Measurements from ENCODE around the gene MYBPC1.

- TF ChIP-seq PHF20 (CRISPR knock-in tag; IDR thresholded peaks at IDR 0.05): no peak
- TF ChIP-seq ZBTB33 (CRISPR knock-in tag; IDR thresholded peaks at IDR 0.05): no peak
- TF ChIP-seq POLR2AphosphoS5 (IDR thresholded peaks at IDR 0.05; ENCODE audit: low read depth, low read length): no peak
- no peak for TF ChIP-seq CTCF (CRISPR knock-in tag; IDR thresholded peaks at IDR 0.05)
- TF ChIP-seq SP5 (CRISPR knock-in tag; IDR thresholded peaks at IDR 0.05; ENCODE audit: borderline replicate concordance, low read depth): no peak
- TF ChIP-seq ETV6 (CRISPR knock-in tag; conservative IDR thresholded peaks at IDR 0.05): no peak
- TF ChIP-seq NFE2L1 (CRISPR knock-in tag; IDR thresholded peaks at IDR 0.05; ENCODE audit: borderline replicate concordance): no peak
- TF ChIP-seq ZNF263 (CRISPR knock-in tag; IDR thresholded peaks at IDR 0.05): no peak
- no peak for TF ChIP-seq EZH2 (conservative IDR thresholded peaks at IDR 0.05; ENCODE audit: low read depth, low read length)
Measured at GRCh38 chr12:101685092-101685491, 90.3 kb downstream of the MYBPC1 start.
